ENCODE measurements around the gene MOCS1.

Gene MOCS1

DNA sequence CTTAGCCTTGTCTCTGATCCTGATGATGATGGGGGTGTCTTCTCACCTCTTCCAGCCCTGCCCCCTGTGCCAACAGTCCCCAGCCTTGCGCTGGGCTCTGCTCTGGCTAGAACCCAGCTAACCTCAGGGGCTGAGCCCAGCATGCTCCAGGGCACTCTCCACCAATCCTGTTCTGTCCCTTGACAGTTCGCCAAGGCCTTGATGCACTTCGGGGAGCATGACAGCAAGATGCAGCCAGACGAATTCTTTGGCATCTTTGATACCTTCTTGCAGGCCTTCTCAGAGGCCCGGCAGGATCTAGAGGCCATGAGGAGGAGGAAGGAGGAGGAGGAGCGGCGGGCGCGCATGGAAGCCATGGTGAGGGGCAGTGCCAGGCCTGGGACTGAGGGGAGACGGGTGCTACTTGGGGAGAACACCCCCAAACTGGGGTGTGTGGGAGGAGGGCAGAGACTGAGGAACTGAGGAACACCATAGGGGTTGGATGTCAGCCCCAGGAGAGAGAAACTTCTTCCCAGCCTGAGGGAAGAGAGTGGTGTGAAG lies 33.1 kb downstream of the MOCS1 start:
- DNase-seq, result no peak

DNA sequence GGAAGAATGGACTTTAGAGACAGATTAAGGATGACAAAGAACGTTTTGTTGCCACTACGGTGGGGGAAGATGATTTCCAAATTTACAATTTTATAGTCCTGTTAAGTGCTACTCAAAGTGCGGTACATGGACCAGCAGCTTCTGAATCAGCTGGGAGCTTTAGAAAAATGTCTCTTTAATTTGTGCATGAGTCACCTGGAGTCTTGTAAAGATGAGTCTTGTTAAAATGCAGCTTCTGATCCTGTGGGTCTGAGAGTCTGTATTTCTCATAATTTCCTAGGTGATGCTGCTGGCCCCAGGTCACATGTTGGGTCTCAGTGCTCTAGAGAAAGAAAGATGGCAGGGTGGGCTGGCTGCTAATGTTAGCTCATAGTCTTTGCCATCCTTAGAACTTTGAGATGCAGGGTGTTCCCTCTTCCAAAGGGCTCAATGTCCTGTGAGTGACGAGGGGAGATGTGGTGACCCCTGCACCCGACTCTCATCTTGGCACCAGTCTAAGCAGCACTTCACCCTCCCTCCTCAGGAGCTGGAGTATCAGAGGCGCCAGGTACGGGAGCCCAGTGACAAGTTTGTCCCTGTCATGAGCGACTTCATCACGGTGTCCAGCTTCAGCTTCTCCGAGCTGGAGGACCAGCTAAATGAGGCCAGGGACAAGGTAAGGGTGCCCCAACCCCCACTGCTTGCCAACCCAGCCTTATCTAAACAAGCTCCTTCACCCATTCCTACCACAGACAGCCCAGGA lies 34.5 kb downstream of the MOCS1 start:
- no peak for DNase-seq

DNA sequence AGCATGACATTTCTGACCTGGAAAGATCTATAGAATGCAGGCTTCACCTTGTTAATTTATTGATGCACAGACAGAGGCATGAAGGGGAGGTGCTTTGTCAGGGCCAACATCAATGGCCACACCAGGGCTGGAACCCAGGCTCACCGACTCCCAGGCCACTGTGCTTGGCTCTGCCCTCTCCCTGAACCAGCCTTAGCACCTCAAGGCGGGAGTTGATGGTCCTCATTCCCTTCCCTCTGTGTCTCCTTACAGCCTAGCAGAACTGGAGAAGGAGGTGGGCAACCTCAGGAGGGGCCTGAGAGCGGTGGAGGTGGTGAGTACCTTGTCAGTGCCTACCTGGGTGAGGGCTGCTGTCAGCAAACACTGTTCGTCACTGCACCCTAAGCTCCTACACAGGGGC lies 35.6 kb downstream of the MOCS1 start:
- no peak for DNase-seq

DNA sequence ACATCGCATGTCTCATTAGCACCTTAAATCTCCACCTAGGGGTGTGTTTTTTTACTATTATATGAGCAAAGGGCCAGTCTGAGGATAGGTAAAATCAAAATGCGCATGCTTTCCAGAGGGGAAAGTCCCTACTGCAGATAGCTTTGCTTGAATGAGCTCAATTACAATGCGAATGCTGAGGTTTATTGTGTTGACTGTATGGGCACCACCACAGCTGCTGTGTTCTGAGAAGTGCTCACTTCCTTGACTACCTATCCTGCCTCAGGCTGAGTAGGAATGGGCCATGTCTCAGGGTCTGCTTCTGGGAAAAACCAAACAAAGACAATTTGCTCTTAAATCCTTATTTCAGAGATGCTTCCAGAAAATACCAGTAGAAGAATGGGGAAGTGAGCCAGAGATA lies 36.6 kb downstream of the MOCS1 start:
- no peak for DNase-seq

DNA sequence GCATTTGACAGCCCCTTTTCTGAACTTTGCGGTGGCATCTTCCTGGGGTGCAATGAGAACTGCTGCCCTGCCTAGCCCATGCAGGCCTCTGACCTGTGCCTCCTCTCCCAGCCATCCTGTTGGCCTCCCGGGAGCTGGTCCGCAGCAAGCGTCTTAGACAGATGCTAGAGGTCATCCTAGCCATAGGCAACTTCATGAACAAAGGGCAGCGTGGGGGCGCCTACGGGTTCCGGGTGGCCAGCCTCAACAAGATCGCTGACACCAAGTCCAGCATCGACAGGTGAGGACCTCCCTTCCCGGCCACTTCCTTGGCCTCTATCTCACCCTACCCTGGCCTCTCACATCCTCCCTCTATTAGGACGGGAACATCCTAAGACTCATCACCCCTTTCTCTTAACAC lies 37.6 kb downstream of the MOCS1 start:
- no peak for DNase-seq

DNA sequence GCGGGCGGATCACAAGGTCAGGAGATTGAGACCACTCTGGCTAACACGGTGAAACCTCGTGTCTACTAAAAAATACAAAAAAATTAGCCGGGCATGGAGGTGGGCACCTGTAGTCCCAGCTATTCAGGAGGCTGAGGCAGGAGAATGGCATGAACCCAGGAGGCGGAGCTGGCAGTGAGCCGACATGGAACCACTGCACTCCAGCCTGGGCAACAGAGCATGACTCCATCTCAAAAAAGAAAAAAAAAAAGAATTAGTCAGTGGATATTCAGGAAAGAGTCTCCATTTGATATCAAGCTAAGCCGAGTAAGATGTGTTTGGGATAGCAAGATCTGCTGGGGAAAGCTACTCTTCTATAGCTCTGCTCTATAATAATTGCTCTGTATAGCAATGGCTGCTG lies 41.0 kb downstream of the MOCS1 start:
- DNase-seq, result no peak

DNA sequence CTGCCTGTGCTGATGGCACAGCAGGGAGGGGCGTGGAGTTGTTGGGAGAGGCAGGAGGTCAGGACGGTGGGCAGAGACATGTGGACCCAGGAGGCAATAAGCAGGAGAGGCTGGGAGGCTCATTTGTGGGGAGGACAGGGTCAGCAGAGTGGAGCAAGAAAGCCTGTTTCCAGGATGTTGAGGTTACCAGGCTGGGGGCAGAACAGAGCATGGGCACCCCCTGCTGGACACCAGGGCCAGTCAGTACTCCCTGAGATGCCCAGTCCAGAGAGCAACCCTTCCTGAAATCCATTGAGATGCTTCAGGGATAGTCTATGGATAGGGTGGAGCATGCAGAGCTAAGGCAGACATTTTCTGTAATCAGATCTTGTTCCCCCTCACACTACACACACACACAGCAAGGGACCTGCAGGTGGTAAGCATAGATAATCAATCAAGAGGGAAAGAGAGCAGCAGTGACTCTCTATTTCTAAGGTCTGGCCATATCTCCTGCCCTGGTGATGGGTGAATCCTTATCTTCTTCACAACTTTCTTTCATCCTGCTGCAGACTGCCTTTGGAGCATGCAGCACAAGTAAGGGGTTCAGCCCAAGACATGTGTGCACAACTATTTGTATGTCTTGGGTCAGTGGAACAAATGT lies 41.7 kb downstream of the MOCS1 start:
- no peak for DNase-seq

DNA sequence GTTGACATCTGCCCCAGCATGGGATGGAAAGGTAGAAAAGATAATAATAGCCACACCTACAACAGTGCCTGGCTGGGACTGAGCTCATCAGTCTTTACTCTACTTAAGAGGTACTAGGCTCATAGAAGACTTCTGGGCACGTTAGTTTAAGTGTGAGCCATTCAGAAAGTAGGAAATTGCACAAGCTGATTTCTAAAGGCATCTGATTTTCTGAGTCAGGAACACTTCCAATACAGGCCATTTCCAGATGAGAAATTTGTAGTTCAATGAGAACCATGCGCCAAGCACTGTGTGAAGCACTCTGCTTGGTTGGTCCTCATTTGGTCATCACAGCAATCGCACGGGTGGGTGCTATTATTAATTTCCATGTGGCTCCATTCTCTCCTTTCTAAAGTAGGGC lies 42.3 kb downstream of the MOCS1 start:
- no peak for DNase-seq

DNA sequence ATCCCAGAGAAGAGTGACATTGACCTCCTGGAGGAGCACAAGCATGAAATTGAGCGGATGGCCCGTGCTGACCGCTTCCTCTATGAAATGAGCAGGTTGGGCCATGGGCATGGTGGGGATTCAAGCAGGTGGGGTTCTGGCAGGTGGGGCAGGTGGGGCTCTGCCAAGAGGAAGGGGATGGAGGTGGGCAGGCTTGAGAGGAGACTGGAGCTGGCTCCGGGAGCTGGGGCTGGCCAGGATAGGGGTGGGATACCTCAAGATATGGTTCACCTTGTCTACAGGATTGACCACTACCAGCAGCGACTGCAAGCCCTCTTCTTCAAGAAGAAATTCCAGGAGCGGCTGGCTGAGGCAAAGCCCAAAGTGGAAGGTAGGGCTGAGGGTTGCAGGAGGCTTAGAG lies 42.9 kb downstream of the MOCS1 start:
- DNase-seq, result no peak

DNA sequence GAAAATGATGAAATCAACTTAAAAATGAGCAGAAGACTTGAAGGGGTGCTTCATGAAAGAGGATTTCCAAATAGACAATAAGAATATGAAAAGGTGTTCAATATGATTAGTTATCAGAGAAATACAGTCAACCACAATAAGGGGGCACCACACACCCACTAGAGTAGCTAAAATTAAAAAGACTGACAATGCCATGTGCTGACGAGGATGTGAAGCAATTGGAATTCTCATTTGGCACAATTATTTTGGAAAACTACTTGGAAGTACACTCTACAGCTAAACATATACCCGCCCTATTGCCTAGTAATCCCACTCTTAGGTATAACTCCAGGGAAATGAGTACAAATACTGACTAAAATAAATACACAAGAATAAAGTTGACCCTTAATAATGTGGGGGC lies 45.0 kb downstream of the MOCS1 start:
- DNase-seq, result no peak

DNA sequence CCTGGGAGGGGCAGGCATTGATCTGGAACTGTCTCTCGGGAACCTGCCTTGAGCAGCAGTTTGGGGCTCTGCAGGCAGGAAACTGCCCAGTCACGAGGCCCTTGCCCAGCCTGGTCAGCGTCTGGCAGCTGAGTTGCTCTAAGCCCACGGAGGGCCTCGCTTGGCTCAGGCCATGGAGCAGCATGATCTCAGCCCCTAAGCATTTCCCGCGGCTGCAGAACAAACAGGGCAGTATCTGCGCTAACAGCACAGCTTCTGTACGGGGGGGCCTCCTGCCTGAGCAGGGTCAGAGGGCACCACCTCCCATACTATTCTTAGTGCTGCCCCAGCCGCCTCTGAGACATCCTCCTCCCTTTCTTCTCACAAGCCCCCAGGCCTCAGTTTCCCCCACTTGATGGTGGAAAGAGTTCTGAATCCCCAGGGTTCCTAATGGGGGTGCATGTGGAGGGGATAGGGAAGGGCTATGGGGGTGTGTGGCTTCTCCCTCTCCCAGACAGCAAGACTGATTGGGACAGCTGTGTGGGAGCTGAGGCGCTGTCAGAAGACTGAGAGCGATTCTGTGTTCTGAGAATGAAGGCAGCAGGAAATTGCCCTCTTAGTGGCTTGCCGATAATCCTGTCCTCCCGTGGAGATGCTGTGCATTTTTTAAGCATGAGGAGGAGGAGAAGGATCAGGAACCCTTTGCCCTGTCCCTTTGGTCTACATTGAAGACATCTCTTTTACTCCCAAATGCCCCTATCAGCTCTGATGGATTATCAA lies 46.4 kb downstream of the MOCS1 start:
- DNase-seq, result no peak

DNA sequence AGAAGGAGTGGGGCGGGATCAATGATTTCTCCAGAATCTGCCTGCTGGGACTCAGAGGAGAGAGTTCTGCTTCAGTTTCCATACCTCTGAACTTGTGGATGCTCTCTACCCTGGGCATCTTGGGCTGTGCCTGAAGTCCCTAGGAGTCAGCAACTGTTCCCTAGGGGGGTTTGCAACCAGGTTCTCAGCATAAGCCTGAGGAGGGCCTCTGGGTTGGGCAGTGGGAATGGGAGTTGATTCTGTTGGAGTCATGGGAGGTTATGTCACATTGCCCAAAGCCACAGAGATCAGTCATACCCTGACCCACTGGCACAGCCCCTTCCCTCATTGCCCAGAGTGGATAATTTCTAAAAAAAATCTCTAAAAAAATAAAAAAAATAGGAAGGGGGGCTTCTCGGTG lies 47.4 kb downstream of the MOCS1 start:
- no peak for DNase-seq

DNA sequence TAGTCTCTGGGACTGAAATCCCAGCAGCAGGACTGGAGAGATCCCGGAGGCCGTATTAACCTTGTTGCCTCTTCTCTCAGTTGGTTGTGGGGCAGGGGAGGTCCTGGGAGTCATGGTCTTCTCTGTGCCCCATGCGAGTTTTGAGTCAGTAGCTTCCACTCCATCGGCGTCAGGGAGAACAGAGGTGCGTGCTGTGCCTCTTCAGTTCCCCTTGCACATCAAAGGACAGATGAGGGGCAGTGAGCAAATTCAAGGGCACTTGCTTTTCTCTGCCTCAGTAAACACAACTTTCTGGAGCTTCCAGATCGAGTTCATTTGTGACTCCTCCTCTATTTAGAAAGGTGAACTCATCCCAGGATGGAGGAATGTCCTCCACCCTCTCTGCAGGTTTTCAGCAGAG lies 48.6 kb downstream of the MOCS1 start:
- DNase-seq, result no peak

DNA sequence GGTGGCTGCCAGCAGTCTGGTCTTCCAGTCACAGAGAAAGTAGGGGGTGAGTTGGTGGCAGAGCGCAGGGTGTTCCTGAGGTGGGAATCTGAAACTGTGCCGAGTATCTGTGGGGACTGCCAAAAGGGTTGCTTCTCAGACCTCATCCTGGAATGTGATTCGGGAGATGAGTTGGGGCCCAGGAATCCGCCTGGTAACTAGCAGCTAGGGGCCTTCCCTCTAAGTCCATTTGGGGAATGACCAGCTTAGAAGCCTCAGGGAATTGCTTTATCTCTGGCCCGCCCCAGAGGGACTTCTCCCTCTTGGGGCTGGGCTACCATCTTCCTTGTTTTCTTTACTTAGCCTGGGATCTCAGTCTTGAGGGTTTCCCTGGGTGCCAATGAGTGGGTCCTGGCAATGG lies 49.6 kb downstream of the MOCS1 start:
- DNase-seq, result no peak

DNA sequence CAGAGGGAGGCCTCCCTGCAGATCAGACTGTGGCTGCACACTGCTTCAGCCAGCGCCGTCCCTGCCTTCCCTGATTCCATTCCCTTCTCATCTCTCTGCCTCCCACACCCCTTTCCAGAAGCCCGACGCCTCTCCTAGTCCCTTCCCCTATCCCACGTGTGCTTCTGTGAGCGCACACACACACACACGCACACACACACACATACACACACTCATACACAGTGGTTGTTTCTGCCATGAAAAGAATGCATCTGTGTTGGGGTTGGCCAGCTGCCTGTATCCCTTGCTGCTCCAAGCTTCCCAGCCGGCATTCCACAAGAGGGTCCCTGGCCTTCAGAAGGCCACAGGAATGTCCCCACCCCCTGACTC lies 51.7 kb downstream of the MOCS1 start:
- DNase-seq, result no peak

DNA sequence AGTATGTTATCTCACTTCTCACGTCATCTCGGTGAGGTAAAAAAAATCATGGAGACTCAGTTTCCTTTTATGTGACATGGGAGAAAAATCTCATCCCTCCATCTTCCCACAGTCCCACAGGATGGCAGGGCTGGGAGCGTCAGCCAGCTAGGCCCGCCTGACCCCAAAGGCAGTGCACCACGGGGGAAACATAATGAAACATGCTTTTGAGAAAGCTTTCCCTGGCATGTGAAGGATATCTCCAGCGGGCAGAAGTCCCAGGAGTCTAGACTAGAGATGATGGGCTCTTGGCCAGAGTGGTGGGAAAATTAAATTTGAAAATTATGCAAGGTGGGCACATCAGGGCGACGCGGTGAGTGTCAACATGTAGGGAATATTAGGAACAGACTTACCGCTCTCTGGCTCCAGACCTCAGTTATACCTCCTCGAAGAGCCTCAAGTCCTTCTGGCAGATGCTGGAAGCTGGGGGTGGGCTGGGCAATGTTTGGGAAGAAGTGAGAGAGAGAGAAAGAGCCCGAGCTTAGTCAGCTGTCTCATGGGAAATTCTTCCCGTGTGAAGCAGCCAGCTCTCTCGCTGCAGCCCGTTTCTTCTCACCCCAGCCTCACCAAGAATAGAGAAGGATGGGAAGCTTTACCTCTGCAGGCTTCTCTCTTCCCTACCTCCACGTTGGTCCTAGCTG lies 52.3 kb downstream of the MOCS1 start:
- no peak for DNase-seq

DNA sequence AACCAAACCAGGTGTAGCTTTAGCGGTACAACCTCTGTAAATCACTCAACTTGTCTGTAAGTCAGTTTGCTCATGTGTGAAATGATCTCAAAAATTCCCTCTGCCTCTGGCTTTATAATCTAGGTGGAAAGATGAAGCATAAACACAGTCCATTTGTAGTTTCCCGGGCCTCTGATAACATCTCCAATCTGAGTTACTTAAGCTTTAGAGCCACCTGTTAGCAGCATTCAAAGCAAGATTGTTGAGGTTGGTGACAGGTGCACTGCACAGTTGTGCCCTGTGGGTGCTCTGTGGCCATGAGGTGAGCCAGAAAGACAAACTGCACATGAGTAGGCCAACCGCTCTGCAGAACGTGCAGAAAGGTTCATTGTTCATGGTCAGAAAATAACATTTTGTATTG lies 53.7 kb downstream of the MOCS1 start:
- DNase-seq, result no peak

DNA sequence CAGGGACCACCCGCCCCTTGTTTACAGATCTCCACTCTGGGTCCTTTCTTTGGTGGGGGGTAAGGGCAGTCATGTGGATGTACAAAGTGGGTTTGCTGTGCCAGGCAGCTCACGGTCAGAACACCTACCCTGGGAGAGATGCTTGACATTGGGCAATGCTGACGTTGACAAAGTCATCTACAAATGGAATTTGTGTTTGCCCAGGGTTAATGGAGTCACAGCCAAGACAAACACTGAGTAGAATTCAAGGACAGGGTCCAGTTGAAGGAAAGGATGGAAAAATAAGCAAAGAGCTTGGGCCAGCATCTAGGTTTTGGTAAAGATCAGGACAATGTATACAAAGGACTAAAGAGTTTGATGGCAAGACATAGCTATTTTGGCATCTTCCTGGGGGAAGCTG lies 54.7 kb downstream of the MOCS1 start:
- DNase-seq, result no peak

DNA sequence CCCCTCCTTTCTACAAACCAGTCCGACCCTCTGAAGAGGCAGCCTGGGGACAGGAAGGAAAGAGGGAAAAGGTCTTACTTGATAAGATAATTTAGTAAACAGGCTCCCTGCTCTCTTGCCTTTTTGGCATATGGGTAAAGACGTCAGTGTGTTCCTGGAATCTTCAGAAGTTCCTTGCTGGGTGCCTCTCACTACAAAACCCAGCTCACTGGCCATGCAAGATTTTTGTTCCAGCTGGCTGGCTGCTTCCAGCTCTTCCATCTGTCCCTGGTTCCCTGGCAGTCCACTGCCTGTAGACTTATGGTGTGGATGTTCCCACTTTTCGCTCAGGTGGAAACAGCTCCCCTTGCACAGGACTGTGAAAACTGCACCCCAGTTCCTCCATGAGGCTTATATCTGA lies 57.4 kb downstream of the MOCS1 start:
- DNase-seq, result no peak

DNA sequence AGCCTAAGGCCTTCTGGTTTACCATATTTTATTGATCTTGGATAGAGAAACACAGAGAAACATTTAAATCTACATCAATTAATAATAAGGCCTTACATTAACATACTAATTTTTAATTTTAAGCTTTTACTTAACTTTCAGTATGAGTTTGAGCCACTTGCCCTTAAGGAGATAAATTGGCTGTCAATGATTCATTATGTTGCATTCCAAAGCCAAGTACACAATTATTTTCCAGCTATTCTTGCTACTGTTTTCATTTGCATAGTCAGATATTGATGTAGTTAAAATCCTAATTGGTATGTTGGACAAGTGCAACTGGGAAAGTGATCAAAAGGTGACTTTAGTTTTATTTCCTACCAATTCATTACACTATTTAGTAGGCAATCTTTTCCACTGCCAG lies 58.2 kb downstream of the MOCS1 start:
- no peak for DNase-seq

DNA sequence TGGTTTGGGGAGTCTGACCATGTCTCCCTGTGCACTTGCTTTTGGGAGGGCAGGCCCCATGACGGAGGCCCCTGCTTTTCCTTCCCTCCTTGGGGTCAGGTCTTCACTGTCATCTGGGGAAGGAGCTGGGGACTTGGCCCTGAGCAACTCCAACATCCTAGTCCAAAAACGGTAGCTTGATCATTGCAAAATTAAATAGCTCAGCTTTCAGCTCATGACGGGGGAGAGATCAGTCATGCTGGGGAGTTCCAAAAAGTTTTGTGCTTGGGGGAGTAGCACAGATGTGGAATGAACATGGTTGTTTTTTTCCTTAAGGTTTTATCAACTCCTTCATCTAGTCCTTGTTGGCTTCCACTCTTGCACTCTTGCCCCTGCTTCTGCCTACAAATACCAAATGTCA lies 60.8 kb downstream of the MOCS1 start:
- DNase-seq, result no peak

DNA sequence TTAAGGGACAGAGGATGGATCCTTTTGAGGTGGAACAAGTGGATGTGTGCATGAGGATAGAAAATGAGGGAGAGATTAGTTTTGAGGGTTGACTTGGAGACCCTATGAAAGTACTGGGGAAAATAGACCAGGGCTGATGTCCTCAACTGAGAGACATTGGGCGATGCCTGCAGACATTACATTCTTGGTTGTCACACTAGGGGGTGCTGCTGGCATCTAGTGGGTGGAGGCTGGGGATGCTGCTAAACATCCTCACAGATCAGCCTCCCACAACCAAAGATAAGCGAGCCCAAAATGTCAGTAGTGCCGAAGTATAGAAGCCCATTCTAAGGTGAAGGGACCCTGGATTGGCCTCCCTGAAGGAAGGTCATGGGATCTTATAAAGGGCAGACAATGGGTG lies 63.3 kb downstream of the MOCS1 start:
- no peak for DNase-seq

DNA sequence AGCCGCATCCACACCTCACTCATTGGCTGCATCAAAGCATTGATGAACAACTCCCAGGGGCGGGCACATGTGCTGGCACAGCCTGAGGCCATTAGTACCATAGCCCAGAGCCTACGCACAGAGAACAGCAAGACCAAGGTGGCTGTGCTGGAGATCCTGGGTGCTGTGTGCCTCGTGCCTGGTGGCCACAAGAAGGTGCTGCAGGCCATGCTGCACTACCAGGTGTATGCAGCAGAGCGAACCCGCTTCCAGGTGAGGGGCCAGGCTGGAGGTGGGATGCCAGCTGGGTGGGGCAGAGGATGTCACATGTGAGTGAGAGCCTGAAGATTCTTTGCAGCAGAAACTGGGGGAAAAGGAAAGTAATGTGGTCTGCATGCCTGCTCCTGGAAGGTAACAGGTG lies 66.7 kb downstream of the MOCS1 start:
- no peak for DNase-seq
